PFSK-1 (cell line): ENCODE data around the gene MGMT.

ENCODE experiments used
- POLR2AphosphoS5 ChIP-seq: IDR thresholded peaks from 2 replicates; pipeline ENCODE4 v1.6.1; 2012; ENCODE audit warnings: low read depth, mild to moderate bottlenecking, control low read depth, low read length, moderate library complexity
- TAF1 ChIP-seq: IDR thresholded peaks from 2 replicates; pipeline ENCODE4 v1.6.1; 2012; ENCODE audit warnings: low read length, control low read depth, borderline replicate concordance; ENCODE audit not compliant: insufficient read depth
- TF ChIP-seq, protein P1 (sequence below), 2 experiments: IDR thresholded peaks; 2 replicates each; pipeline versions ENCODE4 v1.6.1 to v1.8.0; 2011 to 2012; ENCODE audit warnings: low read depth in 2 of 2, low read length in 2 of 2, control low read depth in 1 of 2, inconsistent platforms in 1 of 2, mild to moderate bottlenecking in 1 of 2, moderate library complexity in 1 of 2; ENCODE audit not compliant: insufficient read depth in 1 of 2

DNA sequence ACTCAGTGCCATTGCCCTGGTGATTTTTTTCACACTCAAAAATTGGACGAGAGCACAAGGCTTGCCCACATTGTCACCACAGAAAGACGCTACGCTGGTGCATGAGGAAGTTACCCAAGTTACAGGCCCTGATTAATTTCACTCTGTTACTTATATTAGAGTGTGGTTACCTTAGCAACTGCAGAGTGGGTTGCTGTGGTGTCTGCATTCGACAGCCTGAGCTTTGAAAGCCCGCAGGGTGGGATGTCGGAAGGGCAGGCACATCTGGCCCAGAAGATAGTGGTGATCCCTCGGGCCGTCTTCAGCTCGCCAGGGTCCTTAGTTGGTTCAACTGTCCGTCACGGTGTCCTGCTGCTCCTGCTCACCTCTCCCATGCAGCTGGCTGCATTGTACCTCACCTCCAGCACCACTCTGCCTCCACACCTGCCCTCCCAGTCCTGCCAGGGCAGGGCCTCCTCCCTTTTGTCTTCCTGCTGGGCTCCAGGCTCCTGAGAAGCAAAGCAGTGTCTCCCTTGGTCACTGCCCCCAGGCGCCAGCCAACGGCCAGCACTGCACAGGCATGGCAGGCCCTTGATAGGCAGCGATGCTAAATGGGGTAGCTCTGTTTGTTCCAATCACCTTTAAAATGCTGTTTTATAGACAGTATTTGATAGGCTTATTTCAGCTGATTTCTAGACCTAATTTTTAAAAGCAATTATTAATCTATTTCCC, 329.8 kb downstream of the MGMT start:
- TF ChIP-seq POLR2AphosphoS5 (no peak), TAF1 (no peak)
- TF ChIP-seq, protein P1, sequence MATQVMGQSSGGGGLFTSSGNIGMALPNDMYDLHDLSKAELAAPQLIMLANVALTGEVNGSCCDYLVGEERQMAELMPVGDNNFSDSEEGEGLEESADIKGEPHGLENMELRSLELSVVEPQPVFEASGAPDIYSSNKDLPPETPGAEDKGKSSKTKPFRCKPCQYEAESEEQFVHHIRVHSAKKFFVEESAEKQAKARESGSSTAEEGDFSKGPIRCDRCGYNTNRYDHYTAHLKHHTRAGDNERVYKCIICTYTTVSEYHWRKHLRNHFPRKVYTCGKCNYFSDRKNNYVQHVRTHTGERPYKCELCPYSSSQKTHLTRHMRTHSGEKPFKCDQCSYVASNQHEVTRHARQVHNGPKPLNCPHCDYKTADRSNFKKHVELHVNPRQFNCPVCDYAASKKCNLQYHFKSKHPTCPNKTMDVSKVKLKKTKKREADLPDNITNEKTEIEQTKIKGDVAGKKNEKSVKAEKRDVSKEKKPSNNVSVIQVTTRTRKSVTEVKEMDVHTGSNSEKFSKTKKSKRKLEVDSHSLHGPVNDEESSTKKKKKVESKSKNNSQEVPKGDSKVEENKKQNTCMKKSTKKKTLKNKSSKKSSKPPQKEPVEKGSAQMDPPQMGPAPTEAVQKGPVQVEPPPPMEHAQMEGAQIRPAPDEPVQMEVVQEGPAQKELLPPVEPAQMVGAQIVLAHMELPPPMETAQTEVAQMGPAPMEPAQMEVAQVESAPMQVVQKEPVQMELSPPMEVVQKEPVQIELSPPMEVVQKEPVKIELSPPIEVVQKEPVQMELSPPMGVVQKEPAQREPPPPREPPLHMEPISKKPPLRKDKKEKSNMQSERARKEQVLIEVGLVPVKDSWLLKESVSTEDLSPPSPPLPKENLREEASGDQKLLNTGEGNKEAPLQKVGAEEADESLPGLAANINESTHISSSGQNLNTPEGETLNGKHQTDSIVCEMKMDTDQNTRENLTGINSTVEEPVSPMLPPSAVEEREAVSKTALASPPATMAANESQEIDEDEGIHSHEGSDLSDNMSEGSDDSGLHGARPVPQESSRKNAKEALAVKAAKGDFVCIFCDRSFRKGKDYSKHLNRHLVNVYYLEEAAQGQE (IDR thresholded peaks at IDR 0.05; ENCODE audit: insufficient read depth in 1 of 2, low read depth in 2 of 2, low read length in 2 of 2), result no peak
